Measurements from ENCODE around the gene XRCC4. TPM values are rescaled to one million over a fixed set of nuclear protein-coding genes. Genes with fewer than 3 reads are reported as not detected.
A peak's percentile ranks its signal among the peaks of the same experiment; 100 is the strongest.

Gene XRCC4
- 1 to 10 TPM; 6.1 to 7.4 (median 7.0) TPM for total RNA-seq

GRCh38 chr5:83076742-83077661 lies at the start of gene XRCC4, which contains the start of gene TMEM167A:
XRCC4 (plus strand) TSS chr5:83077547; CDS start chr5:83104920, 27,373 bp downstream.
TMEM167A (minus strand) TSS chr5:83077394; CDS start chr5:83077323, 71 bp downstream.
- TF ChIP-seq, protein P1, sequence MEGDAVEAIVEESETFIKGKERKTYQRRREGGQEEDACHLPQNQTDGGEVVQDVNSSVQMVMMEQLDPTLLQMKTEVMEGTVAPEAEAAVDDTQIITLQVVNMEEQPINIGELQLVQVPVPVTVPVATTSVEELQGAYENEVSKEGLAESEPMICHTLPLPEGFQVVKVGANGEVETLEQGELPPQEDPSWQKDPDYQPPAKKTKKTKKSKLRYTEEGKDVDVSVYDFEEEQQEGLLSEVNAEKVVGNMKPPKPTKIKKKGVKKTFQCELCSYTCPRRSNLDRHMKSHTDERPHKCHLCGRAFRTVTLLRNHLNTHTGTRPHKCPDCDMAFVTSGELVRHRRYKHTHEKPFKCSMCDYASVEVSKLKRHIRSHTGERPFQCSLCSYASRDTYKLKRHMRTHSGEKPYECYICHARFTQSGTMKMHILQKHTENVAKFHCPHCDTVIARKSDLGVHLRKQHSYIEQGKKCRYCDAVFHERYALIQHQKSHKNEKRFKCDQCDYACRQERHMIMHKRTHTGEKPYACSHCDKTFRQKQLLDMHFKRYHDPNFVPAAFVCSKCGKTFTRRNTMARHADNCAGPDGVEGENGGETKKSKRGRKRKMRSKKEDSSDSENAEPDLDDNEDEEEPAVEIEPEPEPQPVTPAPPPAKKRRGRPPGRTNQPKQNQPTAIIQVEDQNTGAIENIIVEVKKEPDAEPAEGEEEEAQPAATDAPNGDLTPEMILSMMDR (IDR thresholded peaks at IDR 0.05) = no peak
- ATAC-seq (ENCODE audit: low FRiP score) (peak; percentile 100), DNase-seq (ENCODE audit: low spot score) (peak; percentile 81)

GRCh38 chr5:83029912-83030311 lies 47.4 kb upstream of the XRCC4 start:
- DNase-seq (ENCODE audit: low spot score) (no peak), ATAC-seq (ENCODE audit: low FRiP score) (no peak)
- TF ChIP-seq, protein P1 (IDR thresholded peaks at IDR 0.05) = no peak

DNA sequence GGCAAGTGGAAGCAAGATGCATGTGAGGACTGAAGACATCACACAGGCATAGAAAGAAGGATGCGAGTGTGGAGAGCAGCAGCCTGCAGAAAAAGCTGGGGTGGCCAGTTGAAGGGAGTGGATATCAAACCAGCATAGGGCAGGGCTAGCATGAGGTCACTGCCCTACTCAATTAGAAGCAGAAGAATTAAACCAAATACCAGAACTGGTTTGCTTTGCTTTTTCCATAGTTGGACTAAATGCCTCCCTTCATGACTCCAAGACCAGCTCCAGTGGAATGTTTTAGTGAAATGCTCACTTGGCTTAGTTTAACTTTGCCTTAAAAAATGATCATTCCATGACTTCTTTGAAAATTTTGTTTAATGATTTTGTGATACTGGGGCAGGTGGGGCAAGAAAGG lies 46.0 kb upstream of the XRCC4 start:
- no peak for ATAC-seq (ENCODE audit: low FRiP score)
- no peak for DNase-seq (ENCODE audit: low spot score)
- TF ChIP-seq, protein P1 (IDR thresholded peaks at IDR 0.05) = no peak

GRCh38 chr5:83034036-83034435 lies 43.3 kb upstream of the XRCC4 start:
- ATAC-seq (ENCODE audit: low FRiP score) = no peak

GRCh38 chr5:83034528-83035207 lies 42.7 kb upstream of the XRCC4 start:
- ATAC-seq (ENCODE audit: low FRiP score) (no peak), DNase-seq (ENCODE audit: low spot score) (no peak)
- TF ChIP-seq, protein P1 (IDR thresholded peaks at IDR 0.05) = no peak

More at GRCh38 chr5:83034036-83034435, 43.3 kb upstream of the XRCC4 start:
- DNase-seq (ENCODE audit: low spot score) = no peak
- TF ChIP-seq, protein P1 (IDR thresholded peaks at IDR 0.05) = no peak

DNA sequence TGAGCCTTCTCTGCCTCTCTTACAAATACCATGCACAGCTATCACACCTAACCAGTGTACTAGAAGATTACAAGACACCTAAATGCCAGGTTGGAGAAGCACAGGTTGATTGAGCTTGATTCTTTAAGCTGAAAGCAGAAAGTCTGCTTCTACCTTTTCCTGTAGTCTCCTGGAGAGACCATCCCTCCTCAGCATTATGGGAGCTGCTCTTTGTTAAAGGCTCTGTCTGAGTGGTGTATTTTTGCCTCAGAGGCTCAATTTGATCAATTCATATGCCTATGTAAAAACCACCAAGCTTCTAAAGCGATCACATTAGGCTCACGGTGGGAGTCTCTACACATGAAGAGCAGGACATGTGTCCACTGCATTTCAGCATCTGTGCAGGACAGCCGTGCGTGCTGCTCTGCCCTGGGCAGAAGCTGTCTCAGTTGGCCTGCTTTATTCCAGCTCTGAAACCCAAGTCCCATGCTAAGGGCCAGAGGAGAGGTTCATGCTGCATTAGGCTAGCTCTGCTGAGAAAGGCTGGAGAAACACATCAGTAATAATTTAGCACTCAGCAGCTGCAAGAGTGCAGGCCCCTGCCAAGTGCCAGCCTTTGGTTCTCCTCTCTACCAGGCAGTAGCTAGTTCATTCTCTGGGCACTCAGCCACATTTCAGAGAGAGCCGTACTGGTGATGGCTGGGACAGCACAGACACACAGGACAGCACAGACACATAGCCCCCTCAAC lies 41.8 kb upstream of the XRCC4 start:
- no peak for DNase-seq (ENCODE audit: low spot score)
- TF ChIP-seq, protein P1 (IDR thresholded peaks at IDR 0.05) = no peak
- no peak for ATAC-seq (ENCODE audit: low FRiP score)
